ENCODE data around the gene SP140L. TPM values are rescaled to one million over a fixed set of nuclear protein-coding genes. Genes with fewer than 3 reads are reported as not detected.

SP140L gene
- total RNA-seq, 3 donors from 2014 or later (not counting 1 experiment from before 2014, with no cell fraction given), result 58.4 to 92.6 (median 73.4) TPM

- intact Hi-C loops (cut with micrococcal nuclease), result no loop called here
- Mint-ChIP-seq H3K27me3 (ENCODE audit: low read depth in 2 of 2) (no peaks in the 10 kb centered on the region), H3K27ac (peak overlapping the region; percentile 81 to 82), H3K4me1 (peaks cover 63 to 84% of the 10 kb centered on the region in 2 donors), H3K36me3 (peaks cover 47% of the 10 kb centered on the region), H3K4me3 (peak overlapping the region; percentile 26), H3K9me3 (peaks cover 7 to 17% of the 10 kb centered on the region in 2 donors)
- Histone ChIP-seq H3K4me1 (ENCODE audit: control insufficient read depth, insufficient read depth, low read length) (peaks cover 10% of the 10 kb centered on the region), H3K27ac (ENCODE audit: low read length) (no peak overlapping the region), H3K27me3 (ENCODE audit: control insufficient read depth, insufficient read depth, low read length) (no peaks in the 10 kb centered on the region), H3K4me3 (ENCODE audit: low read length) (no peak overlapping the region), H3K36me3 (ENCODE audit: control insufficient read depth, insufficient read depth, low read length) (peaks cover 11% of the 10 kb centered on the region), H3K9me3 (ENCODE audit: control insufficient read depth, insufficient read depth, low read length) (peaks cover 4% of the 10 kb centered on the region)
- ATAC-seq, result no peak
- 100% methylated on average over 1 of the region's 1 CpG for WGBS (ENCODE audit: insufficient coverage)
- TF ChIP-seq CTCF (IDR thresholded peaks at IDR 0.05), result no peak
- DNase-seq, result no peak
Observed at GRCh38 chr2:230346465-230346864, 19.5 kb downstream of the SP140L start.

GRCh38 chr2:230346921-230347533, 20.0 kb downstream of the SP140L start:
- Mint-ChIP-seq H3K4me1 (peaks cover 63 to 86% of the 10 kb centered on the region in 2 donors), H3K36me3 (peaks cover 47% of the 10 kb centered on the region), H3K4me3 (no peak overlapping the region), H3K27ac (peak overlapping the region; percentile 81 to 82), H3K9me3 (peaks cover 7 to 17% of the 10 kb centered on the region in 2 donors), H3K27me3 (ENCODE audit: low read depth in 2 of 2) (no peaks in the 10 kb centered on the region)
- intact Hi-C loops (cut with micrococcal nuclease), result no loop called here
- H3K27ac ChIP-seq (ENCODE audit: low read length), result no peak overlapping the region
- peaks cover 10% of the 10 kb centered on the region for H3K4me1 ChIP-seq (ENCODE audit: control insufficient read depth, insufficient read depth, low read length)
- no peak for TF ChIP-seq CTCF (IDR thresholded peaks at IDR 0.05)
- H3K9me3 ChIP-seq (ENCODE audit: control insufficient read depth, insufficient read depth, low read length), result peaks cover 4% of the 10 kb centered on the region
- DNase-seq (no peak), ATAC-seq (no peak)
- H3K36me3 ChIP-seq (ENCODE audit: control insufficient read depth, insufficient read depth, low read length), result peaks cover 14% of the 10 kb centered on the region
- no peaks in the 10 kb centered on the region for H3K27me3 ChIP-seq (ENCODE audit: control insufficient read depth, insufficient read depth, low read length)
- WGBS (ENCODE audit: insufficient coverage), result 84% methylated on average over 1 of the region's 1 CpG
- H3K4me3 ChIP-seq (ENCODE audit: low read length), result no peak overlapping the region

- H3K27ac ChIP-seq (ENCODE audit: low read length), result peak overlapping the region; percentile 25
- peaks cover 4% of the 10 kb centered on the region for H3K9me3 ChIP-seq (ENCODE audit: control insufficient read depth, insufficient read depth, low read length)
- peaks cover 10% of the 10 kb centered on the region for H3K4me1 ChIP-seq (ENCODE audit: control insufficient read depth, insufficient read depth, low read length)
- Mint-ChIP-seq H3K36me3 (peaks cover 40% of the 10 kb centered on the region), H3K4me1 (peaks cover 63 to 78% of the 10 kb centered on the region in 2 donors), H3K27ac (peak overlapping the region; percentile 82 to 83), H3K4me3 (no peak overlapping the region), H3K27me3 (ENCODE audit: low read depth in 2 of 2) (no peaks in the 10 kb centered on the region), H3K9me3 (peaks cover 7 to 17% of the 10 kb centered on the region in 2 donors)
- peaks cover 14% of the 10 kb centered on the region for H3K36me3 ChIP-seq (ENCODE audit: control insufficient read depth, insufficient read depth, low read length)
- no peak for TF ChIP-seq CTCF (IDR thresholded peaks at IDR 0.05)
- H3K27me3 ChIP-seq (ENCODE audit: control insufficient read depth, insufficient read depth, low read length), result no peaks in the 10 kb centered on the region
- WGBS (ENCODE audit: insufficient coverage), result 79% methylated on average over 6 of the region's 6 CpGs
- H3K4me3 ChIP-seq (ENCODE audit: low read length), result no peak overlapping the region
- intact Hi-C loops (cut with micrococcal nuclease), result no loop called here
- DNase-seq (peak in 1 of 2 donors; percentile 41), ATAC-seq (no peak)
Observed at GRCh38 chr2:230347659-230348305, 20.8 kb downstream of the SP140L start.
